VCaP (cell line): ENCODE measurements around the gene RNF181.

ENCODE experiments used
- H3K27ac ChIP-seq: fragments of 450-650 bp; 2 replicates; pipeline ENCODE4 v1.5.1; 2017
- CTCF ChIP-seq: fragments of 450-650 bp; conservative IDR thresholded peaks from 2 replicates; pipeline ENCODE4 v1.5.1; 2017; ENCODE audit warnings: mild to moderate bottlenecking, moderate library complexity

Gene RNF181

GRCh38 chr2:85635636-85636035 lies 40.1 kb downstream of the RNF181 start:
- TF ChIP-seq CTCF = no peak
- no peak overlapping the region for H3K27ac ChIP-seq

DNA sequence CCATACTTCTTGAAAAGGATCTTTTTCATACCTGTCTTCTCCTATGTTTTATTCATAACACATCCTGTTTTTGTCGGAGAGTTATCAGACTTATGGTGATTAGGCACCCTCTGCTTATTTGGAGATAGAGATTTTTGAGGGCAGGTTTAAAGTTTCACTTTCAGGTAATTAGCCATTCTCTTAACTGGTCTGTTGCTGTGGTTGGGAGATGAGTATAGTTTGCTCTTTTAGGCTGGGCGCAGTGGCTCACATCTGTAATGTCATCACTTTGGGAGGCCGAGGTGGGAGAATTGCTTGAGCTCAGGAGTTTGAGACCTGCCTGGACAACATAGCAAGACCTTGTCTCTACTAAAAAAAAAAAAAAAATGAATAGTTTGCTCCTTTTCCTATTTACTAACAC lies 47.2 kb downstream of the RNF181 start:
- no peak overlapping the region for H3K27ac ChIP-seq
- no peak for TF ChIP-seq CTCF

GRCh38 chr2:85644909-85645308 lies 49.4 kb downstream of the RNF181 start:
- no peak for TF ChIP-seq CTCF
- no peak overlapping the region for H3K27ac ChIP-seq

DNA sequence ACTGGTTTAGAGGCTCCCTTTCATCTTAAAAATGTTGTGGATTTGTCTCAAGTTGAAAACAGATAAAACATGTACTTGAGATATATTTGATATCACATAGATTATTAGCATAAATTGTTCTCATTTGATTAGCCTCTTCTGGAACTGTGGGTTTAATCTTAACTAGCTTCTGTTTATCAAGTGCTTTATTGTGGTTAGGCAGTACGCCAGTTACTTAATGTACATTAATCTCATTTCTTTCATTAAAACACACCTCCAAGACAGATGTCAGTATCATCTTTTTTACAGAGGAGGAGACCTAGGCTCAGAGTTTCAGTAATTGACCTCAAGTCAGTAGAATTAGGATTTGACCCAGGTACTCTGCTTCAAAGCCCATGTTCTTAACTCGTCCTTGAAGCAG lies 50.6 kb downstream of the RNF181 start:
- no peak overlapping the region for H3K27ac ChIP-seq
- TF ChIP-seq CTCF = no peak
